ENCODE results near the gene PIK3R5.

GRCh38 chr17:8913091-8913490, 52.4 kb downstream of the PIK3R5 start:
- TF ChIP-seq CTCF (conservative IDR thresholded peaks at IDR 0.05 in 1 of 2, IDR thresholded peaks at IDR 0.05 in 1 of 2; ENCODE audit: low read depth in 1 of 2, low read length in 2 of 2) (no peak), EZH2 (IDR thresholded peaks at IDR 0.05; ENCODE audit: low read length, missing control alignments) (no peak)

Data from fibroblast of lung (primary cell).